Left lobe of liver (tissue), 2 donors: Measurements from ENCODE around the gene DHRS11. TPM values are rescaled to one million over a fixed set of nuclear protein-coding genes. Genes with fewer than 3 reads are reported as not detected.
"Not testable (repeated sequence)": the region's sequence is repeated elsewhere in the genome, so short reads cannot be mapped to it uniquely, and the experiment has no call there.

Experiments
- ATAC-seq: fragments of 200-7000 bp; cut with Tn5 transposase; one replicate; pipeline ENCODE4 v1.9.1; 2020; ENCODE audit warnings: mild to moderate bottlenecking, moderate library complexity
- DNase-seq: peaks from one replicate; pipeline ENCODE4 v3.0.0-alpha.2; 2020; ENCODE audit warnings: low spot score
- total RNA-seq: library from RNA; stranded (reverse); gene quantifications from one replicate; pipeline ENCODE4 v1.2.1, GENCODE V29; 2021
- donor health status: DM: no; HTN: no; CAD: no; lungs with moderate emphysema.
- donor health status: DM: no; HTN: yes; CAD: no.

The DHRS11 gene
- total RNA-seq, 1 donor from 2014 or later = 11.3 TPM

DNA sequence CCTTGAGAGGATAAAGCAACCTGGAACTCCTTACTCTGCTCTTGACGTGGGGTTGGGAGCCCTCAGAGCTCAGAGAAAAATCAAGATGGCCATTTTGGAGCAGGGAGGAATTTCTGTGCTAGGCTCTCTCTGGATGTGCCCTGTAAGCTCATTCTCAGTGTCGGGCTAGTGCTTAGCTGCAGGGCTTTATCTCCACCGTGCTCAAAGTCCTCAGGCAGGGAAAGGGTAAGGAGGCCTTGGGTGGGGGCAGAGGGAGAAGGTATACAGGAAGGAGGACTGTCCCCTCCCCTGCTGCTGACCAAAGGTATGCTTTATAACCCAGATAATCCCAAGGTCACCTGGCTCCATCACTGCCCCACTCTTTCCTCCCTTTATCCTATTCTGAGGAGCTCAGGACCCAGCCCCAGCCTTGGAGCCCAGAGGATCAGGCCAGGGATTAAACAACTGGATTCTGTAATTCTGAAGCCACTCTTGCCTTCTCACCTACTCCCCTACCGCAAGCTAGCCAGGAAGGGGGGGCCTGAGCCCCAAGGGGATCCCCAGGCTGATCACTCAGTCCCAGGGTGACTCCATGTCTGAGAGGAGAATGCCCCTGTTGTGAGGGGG lies 1.1 kb downstream of the DHRS11 start:
- peak; percentile 27 for DNase-seq
- ATAC-seq = no peak

- DNase-seq = peak; percentile 21
- ATAC-seq = no peak
These were observed 2.1 kb downstream of the DHRS11 start for GRCh38 chr17:36593656-36594316.

DNA sequence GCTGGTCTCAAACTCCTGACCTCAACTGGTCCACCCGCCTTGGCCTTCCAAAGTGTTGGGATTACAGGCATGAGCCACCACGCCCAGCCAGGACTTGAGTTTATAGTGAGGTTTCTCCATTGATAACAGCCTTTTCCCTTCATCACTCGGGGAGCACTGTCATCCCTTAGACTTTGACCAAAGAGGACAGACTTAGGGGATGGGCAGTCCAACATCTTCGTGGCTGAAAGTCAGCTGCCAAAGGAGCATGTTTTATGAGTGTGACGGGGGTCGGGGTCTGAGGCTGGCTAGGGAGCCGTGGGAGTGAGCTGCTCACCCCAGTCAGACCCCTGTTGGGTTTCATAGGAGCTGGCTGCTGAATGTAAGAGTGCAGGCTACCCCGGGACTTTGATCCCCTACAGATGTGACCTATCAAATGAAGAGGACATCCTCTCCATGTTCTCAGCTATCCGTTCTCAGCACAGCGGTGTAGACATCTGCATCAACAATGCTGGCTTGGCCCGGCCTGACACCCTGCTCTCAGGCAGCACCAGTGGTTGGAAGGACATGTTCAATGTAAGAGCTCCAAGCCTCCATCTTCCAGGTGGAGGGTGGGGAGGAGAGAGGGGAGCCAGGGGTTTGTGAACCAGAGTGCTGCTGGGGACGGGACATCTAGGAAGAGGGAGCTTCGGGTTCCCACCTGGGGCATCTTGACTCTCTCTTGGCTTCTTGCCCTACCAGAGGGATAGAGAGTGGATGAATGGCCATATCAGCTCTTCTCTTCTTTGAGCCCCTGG lies 3.1 kb downstream of the DHRS11 start:
- DNase-seq = no peak
- ATAC-seq = no peak

DNA sequence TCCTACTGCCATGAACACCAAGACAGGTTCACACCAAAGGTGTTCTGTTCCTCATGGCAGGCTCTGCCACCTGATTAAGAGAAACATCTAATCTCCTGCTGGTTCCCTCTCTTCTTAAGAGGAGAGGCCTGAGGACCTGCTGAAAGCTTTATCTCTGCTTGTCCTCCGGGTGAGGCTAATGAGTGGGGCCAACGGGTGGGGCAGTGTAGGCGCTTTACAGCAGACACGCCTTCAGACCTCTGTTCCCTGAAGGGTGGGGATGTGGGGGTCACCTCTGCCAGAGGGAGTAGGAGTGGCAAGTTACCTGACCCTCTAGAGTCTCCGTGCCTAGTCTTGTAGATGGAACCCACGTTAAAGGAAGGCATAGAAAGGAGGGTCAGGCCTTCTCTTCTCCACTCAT lies 5.5 kb downstream of the DHRS11 start:
- DNase-seq (no peak), ATAC-seq (no peak)

DNA sequence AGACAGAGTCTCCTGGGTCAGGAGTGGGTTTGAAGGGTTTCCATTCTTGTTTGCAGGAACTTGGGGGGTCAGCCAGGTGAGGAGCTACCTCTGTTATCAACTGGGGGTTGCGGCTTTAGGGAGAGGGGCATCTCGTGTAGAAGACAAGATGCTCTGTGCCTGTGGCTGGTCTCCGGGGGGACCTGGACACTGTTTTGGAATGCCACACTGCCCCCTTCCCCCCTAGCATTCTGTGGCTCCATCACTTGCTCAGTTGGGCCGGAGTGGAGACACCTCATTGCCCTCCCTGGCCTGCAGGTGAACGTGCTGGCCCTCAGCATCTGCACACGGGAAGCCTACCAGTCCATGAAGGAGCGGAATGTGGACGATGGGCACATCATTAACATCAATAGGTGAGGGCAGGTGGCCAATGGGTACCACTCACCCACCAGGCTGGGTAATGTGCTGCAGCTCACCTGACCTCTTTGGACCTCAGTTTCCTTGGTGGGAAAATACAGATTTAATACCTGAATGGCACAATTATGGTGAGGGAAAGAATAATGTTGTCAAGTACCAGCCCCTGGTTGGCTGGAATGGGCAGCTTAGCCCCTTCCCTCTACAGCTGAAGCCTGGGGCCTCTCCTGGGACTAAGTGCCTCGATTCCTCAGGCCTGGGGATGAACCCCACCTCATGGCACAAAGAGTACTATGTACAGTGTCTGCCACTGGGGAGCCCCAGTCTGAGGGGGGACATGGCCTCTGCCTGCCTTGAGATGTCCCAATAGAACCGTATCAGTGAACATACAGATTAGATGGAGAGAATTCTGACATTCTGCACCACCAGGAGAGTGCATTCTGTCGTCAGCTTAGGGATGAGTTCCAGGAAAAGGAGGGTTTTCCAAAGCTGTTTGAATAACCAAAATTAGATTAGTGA lies 6.4 kb downstream of the DHRS11 start:
- ATAC-seq = no peak
- DNase-seq = no peak

DNA sequence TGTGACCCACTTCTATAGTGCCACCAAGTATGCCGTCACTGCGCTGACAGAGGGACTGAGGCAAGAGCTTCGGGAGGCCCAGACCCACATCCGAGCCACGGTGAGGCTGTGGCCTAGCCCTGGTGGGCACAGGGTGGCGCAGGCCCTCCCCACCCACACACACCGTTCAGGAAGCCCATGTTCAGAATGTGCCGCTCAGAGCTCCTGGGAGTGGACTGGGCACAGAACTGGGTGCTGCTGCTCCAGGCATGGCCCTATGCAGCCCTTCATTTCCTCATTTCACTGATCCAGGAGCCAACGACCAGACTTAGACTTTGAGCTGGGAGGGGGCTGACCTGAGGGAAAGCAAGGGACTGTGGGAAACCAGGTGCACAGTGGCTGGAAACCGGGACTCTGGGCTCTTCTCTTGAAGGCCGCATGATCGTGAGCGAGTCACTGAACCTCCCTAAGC lies 7.3 kb downstream of the DHRS11 start:
- DNase-seq (no peak), ATAC-seq (no peak)

GRCh38 chr17:36599546-36600250 lies 8.0 kb downstream of the DHRS11 start:
- DNase-seq (no peak), ATAC-seq (no peak)

GRCh38 chr17:36600465-36600864 lies 8.8 kb downstream of the DHRS11 start:
- no peak for ATAC-seq
- DNase-seq = no peak

DNA sequence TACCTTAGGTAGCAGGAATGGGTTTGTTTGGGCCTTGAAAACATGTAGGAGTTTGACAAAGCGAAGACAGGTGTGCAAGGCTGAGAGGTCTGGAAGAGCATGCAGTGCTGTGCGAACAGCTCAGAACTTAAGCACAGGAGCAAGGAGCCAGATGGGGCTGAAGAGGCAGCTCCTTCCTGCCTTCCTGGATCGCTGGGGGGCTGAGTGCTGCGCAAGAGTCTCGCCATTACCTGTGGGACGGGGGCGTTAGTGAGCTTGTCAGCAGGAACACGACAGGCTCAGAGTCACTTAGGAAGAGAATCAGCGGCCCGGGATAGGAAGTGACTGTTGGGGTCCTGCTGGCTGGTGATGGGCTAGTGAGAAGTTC lies 9.2 kb downstream of the DHRS11 start:
- DNase-seq (no peak), ATAC-seq (no peak)

GRCh38 chr17:36601303-36602029 lies 9.8 kb downstream of the DHRS11 start, which contains the start of gene MRM1:
TSS of gene MRM1 (plus strand) at chr17:36601583. CDS start at chr17:36601811, 228 bp downstream.
- DNase-seq = peak; percentile 93
- peak; percentile 91 for ATAC-seq

GRCh38 chr17:36602030-36602748 lies 10.5 kb downstream of the DHRS11 start:
- DNase-seq (no peak), ATAC-seq (peak; percentile 19)

GRCh38 chr17:36602924-36603384 lies 11.3 kb downstream of the DHRS11 start:
- no peak for DNase-seq
- ATAC-seq = peak; percentile 27

GRCh38 chr17:36605028-36605427 lies 13.3 kb downstream of the DHRS11 start:
- not testable (repeated sequence) for DNase-seq, ATAC-seq

DNA sequence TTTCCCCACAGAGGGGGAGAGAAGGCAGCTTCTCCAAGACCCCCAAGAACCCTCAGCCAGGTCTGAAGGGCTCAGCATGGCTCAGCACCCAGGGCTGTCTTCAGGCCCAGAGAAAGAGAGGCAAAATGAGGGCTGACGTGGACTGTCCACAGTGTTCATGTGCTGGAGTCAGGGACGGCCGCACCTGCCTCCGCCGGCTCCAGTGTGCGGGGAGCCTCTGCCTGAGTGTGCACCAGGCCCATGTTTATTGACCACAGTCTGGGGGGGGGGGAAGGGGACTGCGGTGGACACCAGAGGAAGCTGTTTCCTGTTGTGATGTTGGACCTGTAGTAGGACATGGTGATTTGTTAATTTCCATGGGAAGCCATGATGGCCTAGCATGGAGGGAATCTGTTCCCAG lies 16.6 kb downstream of the DHRS11 start:
- no peak for ATAC-seq

GRCh38 chr17:36608794-36609497 lies 17.3 kb downstream of the DHRS11 start:
- no peak for ATAC-seq
- no peak for DNase-seq

More for the DNA sequence above, 16.6 kb downstream of the DHRS11 start:
- no peak for DNase-seq

- DNase-seq (no peak), ATAC-seq (no peak)
These were observed 17.8 kb downstream of the DHRS11 start for GRCh38 chr17:36609498-36609862.

- ATAC-seq (no peak), DNase-seq (no peak)
These were observed 18.8 kb downstream of the DHRS11 start for GRCh38 chr17:36610474-36610873.
